GM19035 (cell line): ENCODE data around the gene PRDM10.

Experiments used
- ATAC-seq: cut with Tn5 transposase; IDR thresholded peaks from one replicate; pipeline ENCODE4 v1.9.1; 2021; ENCODE audit not compliant: unreplicated experiment

Gene PRDM10

DNA sequence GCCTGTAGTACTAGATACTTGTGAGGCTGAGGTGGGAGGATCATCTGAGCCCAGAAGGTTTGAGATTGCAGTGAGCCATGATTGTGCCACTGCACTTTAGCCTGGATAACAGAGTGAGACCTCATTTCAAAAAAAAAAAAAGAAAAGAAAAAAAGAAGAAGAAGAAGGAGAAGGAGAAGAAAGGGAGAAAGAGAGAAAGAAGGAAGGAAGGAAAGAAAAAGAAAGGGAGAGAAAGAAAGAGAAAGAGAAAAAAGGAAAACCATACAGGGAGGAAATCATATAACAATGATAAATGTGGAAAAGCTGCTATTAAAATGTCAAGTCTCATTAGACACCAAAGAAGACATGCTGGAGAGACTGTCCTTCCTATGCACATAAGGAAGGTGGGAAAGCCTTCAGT is 5.7 kb upstream of the PRDM10 start:
- no peak for ATAC-seq

DNA sequence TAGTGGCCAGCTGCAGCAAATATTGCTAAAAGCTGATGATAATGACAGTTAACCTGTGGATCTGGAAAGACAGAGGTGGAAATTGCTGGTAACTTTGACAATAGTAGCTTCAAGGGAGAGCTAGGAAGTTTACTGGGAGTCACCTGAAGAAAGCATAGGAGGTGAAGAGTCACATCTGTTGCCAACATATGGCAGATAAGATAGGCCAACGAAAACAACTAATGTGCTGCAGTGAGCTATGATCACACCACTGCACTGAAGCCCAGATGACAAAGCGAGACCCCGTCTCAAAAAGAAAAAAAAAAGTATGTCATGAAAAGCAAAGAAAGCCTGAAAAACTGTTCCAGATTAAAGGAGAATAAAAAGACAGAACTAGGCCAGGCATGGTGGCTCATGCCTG is 4.3 kb upstream of the PRDM10 start:
- ATAC-seq = no peak

DNA sequence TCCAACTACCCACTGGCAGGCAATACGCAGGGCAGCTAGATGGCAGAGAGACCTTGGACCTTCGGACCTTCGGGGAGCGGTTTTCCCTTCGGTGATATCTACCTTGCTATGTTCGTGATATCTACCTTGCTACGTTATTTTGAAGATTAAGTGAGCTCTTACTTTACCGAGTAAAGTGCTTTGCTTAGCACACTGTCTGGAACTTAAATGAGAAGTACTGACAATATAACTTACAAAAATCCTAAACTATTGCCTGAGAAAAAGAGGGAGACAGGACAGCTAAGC is 1.0 kb upstream of the PRDM10 start:
- peak; percentile 30 for ATAC-seq

DNA sequence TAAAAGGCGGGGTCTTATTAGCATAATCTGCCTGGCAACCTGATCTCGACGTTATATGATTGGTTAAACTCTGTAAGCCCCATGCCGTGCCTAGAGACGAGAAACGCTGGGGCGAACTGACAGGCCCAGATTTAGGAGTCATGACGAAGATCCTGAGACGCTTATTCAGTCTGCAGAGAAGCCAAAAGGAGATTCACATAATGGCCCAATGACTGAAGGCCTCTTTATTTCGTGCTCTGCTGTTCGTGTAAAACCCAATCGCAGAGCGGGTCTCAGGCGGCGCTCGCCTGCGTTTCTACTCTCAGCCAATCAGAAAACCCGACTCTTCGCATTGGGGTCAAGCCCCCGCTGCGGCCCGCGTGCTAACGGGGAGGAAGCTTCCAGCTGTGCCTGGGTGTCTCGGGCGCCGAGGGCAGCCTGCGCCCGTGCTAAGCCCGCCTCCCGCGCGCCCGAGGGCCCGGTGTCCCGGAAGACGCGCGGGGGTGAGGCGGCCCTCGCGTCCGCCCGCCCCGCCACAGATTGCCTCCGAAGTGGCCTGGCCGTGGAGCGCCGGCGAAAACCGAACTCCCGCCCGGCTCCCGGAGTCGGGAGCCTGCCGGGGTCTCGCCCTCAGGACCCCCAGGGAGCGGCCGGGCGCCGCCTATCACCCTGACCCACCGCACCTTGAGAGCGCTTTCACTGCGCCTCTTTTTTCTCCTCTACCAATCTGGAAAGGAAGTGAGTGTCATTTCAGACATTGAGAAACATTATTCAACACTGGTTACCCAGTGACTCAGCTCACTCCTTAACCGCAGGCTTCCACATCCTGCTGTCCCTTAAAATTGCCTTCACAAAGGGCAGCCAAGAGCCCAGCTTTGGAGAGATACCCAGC is 446 bp upstream of the PRDM10 start:
- ATAC-seq = peak; percentile 75

DNA sequence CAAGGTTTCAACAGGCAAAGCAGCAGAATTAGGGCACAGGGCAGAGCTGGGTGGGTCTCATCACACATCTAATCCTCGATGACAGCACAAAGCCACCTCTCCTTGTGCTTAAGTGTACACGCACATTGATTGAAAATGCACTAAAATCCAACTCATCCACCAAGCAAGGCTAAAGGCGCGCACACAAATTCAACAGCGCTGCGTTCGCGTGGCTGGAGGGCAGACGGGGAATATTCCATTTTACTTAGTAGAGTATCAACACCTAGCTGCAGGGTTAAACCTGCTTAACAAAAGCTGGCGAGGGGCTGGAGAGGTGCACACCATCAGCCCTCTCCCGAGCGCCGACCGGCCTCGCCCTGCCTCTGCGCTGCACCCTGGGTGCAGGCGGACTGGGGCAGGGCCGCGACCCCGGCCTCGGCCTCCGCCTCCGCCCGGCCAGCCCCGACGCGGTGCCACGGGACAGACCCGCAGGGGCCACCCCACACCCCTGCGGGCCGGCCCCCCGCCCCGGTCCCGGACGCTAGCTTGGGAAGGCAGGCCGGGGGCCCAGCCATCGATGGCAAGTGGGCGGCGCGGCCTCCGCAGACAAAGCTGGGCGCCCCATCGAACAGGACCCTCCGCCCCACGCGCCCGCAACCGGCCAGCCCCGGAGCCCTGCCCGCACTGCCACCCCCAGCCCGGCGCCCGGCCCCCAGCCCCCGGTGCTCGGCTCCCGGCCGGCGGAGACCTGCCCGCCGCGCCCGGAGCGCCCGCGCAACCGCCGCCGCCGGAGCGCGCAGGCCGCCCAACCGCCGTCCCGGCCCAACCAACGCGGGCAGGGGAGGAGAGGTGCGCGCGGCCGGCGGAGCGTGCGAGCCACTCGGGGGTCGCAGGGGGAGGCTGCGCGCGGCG is 929 bp downstream of the PRDM10 start:
- ATAC-seq = peak; percentile 28

DNA sequence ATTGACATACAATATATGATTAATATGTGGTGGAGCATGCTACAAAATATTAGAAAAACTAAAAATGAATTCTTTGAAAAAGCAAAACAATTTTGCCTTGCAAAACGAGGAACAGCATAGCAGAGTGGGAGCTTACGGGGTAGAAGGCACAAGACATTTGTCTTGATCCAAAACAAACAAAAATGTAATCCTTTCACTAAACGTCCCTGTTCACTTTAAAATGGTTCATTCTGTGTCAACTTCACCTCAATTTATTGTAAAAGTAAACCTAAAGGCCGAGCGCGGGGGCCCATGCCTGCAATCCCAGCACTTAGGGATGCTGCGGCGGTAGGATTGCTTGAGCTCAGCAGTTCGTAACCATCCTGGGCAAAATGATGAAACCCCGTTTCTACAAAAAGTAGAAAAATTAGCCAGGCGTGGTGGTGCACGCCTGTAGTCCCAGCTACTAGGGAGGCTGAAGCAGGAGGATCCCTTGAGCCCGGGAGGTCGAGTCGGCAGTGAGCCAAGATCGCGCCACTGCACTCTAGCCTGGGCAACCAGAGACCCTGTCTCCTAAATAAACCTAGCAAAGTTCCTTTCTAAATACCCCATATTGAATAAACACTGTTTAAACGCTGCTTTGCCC is 2.0 kb downstream of the PRDM10 start:
- no peak for ATAC-seq

DNA sequence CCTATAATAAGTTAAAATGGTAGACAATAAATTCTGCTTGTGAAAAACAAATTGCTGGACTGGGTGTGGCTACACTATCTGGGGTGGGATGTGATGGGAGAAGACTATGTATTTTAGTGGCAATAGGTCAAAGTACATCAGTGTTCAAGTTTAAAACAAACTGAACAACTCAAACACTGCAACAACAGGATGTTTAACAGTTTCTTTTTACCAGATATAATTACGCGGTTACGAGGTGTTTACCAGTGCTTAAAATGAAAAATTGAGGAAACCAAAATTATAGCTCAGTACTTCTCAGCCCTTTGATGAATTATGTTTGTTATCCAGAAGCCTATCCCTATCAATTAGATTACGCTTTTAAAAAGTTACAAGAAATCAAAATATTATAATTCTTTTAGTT is 3.2 kb downstream of the PRDM10 start:
- ATAC-seq = no peak

DNA sequence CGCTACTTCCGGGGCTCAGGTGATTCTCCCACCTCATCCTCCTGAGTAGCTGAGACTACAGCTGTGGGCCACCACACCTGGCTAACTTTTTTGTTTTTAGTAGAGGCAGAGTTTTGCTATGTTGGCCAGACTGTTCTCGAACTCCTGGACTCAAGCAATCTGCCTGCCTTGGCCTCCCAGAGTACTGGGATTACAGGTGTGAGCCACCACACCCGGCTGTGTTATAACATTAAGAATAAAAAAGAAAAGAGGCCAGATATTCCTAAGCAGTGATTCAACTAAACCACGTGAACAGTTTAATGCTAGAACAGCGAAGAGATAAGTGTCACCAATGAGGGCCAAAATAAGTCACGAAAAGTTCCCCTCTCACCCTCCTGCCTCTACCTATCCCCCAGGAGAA is 3.7 kb downstream of the PRDM10 start:
- ATAC-seq = no peak

DNA sequence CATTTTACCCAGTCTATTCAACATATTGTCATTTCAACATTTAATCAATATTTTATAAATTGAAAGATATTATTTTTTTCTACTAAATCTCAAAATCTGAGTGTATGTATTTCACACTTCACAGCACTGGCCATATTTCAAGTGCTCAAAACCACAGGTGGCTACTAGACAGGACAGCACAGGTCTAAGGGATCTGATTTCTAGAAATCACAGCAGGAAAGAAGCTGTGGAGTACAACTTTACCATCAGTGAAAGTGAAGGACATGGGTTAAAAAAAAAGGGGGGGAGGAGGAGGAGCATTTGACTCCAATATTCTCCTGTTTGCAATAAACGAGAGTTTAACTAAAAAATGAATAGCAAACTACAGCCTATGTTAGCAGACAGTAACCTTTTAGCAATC is 4.5 kb downstream of the PRDM10 start:
- no peak for ATAC-seq

DNA sequence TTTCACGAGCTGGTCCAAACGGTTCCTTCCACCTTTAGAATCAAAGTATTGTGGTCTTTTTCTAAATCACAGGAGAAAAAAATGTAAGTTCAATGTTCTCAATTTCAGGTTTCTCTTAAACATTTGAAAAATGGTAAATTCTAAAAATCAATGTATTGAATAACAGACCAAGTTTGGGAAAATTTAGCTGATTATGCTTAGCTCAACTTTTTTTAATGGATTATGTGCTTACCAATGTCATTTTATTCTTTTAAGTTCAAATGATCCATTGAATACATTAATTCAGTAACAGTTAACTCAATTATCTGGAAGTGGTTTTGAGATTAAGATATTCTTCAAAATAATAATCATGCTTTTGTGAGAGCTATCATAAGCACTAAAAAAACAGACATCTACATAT is 5.1 kb downstream of the PRDM10 start:
- ATAC-seq = no peak

DNA sequence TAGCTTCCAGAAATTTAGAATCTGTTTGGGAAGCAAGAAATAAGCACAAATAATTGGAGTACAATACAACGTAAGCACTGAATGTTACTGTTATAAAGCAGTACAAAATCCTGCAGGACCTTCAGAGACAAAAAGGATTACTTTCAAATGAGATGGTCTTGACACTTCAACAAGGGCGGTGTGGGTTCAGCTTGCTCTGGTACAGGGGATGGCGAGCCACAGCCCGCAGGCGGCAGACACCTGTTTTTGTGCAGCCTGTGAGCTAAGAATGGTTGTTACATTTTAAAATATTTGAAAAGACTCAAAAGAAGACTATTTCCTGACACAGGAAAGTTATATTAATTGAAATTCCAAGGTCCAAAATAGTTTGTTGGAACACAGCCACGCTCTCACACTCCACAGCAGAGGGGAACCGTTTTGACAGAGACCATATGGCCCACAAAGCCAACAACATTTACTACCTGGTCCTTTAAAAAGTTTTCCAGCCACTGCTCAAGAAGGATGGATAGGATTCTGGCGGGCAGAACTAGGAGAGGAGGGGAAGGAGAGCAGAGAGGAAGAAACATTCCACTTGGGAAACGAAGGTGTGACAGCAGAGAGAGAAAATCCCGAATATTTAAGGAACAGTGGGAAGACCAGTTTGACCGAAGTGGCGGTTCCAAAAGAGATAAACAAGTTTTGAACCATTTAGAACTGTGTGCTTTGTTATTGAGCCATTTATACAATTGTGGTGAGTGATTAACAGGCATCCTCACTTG is 6.3 kb downstream of the PRDM10 start:
- ATAC-seq = no peak

DNA sequence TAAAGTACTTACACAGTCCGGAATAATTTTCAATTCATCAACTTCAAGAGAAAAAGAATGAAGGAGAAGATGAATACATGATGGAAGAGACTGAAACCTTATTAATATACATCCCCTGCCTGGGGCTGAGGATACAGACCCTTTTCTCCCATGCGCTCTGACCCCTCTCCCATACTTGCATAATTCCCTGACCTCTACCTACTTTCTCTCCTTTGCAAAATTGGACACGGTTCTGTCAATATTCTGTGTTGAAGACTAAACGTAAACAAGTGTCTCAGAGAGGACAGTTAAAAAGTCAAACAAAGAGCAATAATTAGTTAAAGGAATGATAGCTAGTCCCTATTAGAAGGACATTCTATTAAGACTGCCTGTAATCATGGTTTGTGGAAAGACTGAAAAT is 7.5 kb downstream of the PRDM10 start:
- no peak for ATAC-seq

DNA sequence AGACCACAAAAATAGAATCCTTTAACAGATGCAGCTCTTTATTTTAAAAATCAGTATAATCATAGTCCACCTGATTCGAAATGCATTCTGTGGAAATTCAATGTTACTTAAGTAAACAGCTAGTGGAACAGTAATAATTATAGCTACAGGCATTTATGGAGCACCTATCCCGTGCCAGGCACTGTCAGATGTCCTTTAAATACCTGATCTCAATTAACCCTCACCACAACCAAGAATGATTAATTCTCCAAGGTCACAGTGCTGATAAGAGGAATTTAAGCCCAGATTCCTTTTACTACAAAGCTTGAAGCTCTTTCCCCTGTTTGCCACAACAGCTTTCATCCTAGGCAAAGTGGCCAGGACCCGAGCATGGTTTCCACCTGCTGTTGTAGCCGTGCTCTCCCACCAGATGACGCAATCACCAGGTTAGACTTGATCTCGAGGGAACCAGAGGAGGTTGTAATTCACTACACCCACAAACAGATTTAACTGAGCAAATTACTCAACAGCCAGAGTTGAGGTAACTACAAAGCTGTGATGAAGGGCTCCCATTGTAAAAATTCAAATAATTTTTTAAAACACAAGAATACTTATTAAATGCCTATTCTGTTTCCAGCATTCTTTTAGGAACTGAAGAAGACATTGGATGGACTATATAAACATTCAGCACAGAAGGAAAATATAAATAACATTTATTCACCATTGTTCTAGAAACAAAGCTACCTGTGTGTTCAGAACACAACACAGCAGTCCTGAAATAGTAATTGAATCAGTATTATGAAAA is 10.3 kb downstream of the PRDM10 start:
- ATAC-seq = no peak

DNA sequence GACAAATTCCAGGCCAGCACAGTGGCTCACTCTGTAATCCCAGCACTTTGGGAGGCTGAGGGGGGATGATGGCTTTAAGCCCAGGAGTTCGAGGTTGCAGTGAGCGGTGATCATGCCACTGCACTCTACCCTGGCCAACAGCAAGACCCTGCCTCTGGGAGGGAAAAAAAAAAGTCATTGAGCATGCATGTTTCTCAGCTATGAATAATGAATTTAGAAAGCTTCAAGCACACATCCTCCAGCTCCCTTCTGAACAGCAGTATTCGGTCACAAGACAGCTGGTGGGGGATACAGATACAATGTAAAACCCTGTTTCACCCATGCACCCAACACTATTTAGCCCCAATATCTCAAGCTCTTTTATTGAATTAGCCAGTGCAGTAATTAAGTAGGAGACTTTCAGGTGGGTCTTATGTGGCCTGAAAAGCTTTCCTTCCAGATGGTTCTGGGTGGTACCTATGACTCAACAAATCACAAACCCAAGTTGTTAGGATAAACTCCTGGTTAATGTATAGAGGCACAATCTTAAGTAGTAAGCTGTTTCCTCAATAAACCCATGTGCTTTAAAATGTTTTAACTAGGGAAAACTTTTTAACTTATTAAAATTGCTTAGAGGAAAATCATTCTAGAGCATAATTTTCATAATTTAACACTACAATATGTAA is 13.4 kb downstream of the PRDM10 start:
- ATAC-seq = no peak

DNA sequence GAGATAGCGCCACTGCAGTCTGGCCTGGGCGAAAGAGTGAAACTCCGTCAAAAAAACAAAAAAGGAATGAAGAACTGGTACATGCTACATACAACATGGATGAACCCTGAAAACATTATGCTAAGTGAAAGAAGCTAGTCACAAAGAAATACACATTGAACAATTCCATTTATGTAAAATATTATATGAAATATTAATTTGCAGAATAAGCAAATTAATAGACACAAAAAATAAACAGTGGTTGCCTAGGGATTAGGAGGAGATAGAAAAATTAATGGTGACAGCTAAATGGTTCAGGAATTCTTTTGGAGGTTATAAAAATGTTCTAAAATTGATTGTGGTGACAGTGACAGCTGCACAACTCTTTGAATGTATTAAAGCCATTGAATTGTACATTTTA is 14.7 kb downstream of the PRDM10 start:
- no peak for ATAC-seq

DNA sequence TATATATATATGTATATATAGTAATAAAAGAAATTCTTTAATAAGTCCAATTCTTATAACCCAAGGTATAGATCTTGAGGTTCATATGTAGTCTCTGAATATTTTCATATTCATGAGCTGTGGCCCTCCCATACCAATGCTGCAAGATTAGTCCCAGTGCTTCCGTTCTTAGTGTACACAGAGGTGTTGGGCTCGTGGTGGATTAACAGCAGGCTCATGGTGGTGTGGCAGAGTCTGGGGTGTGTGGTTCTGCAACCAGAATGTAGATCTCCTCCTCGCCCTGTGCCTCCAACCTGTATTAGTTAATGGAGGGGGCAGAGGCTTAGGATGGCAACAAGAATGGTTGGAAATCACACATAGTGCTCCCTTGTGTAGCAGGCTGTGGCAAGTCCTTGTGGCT is 16.8 kb downstream of the PRDM10 start:
- no peak for ATAC-seq

DNA sequence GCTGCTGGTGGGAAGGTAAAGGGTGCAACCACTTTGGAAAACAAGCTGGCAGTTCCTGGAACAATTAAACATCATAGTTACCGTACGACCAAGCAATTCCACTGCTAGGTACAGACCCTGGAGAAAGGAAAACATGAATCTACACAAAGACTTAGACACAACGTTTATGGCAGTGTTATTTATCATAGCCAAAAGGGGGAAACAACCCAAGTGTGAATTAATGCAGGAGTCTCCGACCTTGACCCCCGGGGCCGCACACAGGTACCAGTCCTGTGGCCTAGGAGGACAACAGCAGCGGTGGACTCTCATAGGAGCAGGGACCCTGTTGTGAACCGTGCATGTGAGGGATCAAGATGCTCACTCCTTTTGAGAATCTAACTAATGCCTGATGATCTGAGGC is 22.5 kb downstream of the PRDM10 start:
- no peak for ATAC-seq

DNA sequence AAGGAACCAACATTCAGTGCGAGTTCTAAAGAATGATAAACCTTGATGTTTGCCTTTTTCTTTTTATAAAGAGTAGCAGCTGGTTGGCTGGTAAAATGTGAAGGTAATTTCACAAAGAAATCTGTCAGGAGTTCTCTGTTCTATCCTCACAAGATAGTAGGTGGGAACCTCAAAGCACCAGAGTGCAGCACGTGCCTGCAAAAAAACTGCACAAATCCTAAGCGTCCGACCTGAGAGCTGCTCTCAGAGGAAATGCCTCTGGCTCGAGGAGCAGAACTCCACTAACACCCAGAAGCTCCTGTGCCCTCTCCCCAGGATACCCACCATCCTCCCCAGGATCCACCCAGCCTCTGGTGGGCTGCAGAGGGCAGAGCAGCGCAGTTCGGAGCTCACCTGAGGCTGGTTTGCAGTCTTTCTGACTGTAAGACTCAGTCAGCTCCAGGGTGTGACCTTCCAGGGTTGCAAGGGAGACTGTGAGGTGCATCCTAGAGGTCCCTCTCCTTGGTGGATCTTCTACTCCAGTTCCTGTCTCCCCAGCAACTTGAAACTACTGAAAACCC is 23.5 kb downstream of the PRDM10 start:
- no peak for ATAC-seq

DNA sequence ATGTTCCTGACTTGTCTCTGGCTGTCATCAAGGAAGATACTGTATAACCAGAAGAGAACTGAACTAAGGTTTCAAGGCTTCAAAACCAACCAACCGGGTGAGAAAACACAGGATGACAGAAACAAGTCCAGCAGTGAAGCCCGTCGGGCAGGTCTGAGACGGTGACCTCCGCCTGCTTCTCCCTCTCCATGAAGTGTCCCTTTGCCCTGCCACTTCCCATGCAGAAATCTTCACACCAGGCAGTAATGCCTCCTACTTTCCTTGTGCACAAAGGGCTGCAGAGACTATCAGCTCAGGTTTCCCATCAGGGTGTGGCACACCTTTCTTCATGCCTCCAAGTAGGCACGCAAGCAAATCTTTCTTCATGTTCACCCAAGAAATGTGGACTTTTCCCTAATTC is 24.2 kb downstream of the PRDM10 start:
- no peak for ATAC-seq

DNA sequence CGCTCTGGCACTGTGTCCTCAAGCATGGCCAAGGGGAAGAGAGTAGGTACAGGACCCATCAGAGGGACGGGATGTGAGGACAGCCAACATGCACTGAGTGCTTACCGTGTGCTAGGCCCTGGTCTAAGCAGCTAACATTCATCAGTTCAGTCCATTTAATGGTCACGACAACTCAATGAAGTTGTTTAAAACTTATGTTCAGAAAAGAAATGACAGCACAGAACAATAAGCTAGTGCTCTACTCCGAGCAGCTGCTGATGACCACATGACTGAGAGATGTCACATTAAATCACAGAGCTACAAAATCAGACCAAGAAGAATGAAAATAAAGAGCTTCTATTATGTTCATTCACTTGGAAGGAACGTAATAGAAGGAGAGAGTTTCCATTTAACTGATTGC is 26.3 kb downstream of the PRDM10 start:
- ATAC-seq = no peak
